Astrocyte of the spinal cord (primary cell): ENCODE measurements around the gene LGALS4.

Source experiments
- DNase-seq: peaks from one replicate; pipeline ENCODE4 v3.0.0; 2011; ENCODE audit warnings: low read depth, low spot score
- H3K4me3 ChIP-seq: 2 replicates; pipeline ENCODE4 v1.5.1; 2011; ENCODE audit warnings: low read depth, mild to moderate bottlenecking, low read length, moderate library complexity
- in situ Hi-C: cut with HindIII; loops from 2 replicates; pipeline ENCODE4 v1.10.0; 2017; ENCODE audit warnings: low sequenced_read_pairs
- TF ChIP-seq, protein P1 (sequence below): IDR thresholded peaks from 2 replicates; pipeline ENCODE4 v1.5.1; 2012; ENCODE audit warnings: low read depth, mild to moderate bottlenecking, low read length, inconsistent platforms

LGALS4 gene

DNA sequence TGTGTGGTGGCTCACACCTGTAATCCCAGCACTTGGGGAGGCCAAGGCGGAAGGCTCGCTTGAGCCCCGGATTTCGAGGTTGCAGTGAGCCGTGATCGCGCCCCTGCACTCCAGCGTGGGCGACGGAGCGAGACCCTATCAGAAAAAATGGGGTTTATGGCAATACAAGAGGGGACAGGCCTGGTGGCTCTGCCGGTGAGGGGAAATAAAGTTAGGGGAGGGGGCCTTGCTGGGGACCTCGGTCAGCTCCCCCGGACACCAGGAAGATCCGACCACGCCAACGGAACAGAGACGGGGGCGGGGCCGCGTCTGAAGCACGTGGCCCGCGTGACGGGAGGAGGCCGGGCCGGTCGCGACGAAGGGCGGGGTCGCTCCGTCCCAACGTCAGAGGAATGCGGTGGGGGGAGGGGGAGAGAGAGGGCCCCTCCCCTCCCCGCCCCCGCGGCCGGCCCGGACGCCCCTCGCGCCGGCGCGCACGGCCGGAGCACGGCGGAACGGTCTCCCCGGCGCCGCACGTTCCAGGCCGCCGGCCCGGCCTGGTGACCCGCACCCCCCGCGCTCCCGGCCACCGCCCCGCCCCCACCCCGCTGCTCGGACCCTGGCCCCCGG lies 39.0 kb upstream of the LGALS4 start:
- DNase-seq, result peak; percentile 91
- TF ChIP-seq, protein P1, sequence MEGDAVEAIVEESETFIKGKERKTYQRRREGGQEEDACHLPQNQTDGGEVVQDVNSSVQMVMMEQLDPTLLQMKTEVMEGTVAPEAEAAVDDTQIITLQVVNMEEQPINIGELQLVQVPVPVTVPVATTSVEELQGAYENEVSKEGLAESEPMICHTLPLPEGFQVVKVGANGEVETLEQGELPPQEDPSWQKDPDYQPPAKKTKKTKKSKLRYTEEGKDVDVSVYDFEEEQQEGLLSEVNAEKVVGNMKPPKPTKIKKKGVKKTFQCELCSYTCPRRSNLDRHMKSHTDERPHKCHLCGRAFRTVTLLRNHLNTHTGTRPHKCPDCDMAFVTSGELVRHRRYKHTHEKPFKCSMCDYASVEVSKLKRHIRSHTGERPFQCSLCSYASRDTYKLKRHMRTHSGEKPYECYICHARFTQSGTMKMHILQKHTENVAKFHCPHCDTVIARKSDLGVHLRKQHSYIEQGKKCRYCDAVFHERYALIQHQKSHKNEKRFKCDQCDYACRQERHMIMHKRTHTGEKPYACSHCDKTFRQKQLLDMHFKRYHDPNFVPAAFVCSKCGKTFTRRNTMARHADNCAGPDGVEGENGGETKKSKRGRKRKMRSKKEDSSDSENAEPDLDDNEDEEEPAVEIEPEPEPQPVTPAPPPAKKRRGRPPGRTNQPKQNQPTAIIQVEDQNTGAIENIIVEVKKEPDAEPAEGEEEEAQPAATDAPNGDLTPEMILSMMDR, result no peak
- peak overlapping the region; percentile 76 for H3K4me3 ChIP-seq
- in situ Hi-C loops, result no loop called here

DNA sequence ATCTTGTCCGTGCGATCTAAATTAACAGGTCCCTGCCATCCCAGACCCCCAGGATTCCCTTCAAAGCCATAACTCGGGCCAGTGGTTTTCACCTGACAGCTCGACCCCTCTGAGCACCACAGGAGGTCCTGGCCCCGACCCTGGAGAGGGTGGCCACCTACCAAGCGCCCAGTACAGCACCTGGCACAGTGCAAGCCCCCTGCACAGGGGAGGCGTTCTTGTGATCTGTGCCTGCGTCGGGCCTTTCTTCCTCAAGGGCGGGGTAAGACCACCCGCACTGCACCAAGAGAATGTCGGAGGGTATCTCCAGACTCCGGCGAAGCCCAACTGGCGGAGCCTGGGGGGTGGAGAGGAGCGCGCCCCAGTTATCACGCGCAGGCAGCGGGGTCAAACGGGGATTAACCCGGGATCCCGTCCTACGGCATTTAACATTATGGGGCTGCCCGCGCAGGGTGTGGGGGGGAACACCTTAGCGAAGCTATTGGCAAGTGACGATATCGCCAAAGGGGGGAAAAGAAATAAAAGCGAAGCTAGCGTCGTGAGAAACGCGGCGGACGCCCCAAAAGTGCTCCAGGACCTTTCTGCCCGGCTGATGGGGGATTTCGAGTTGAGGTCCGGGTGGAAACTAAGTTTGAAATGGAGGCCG lies 38.4 kb upstream of the LGALS4 start:
- DNase-seq, result no peak
- peak overlapping the region; percentile 59 for H3K4me3 ChIP-seq
- TF ChIP-seq, protein P1, result no peak
- in situ Hi-C loops, result no loop called here

DNA sequence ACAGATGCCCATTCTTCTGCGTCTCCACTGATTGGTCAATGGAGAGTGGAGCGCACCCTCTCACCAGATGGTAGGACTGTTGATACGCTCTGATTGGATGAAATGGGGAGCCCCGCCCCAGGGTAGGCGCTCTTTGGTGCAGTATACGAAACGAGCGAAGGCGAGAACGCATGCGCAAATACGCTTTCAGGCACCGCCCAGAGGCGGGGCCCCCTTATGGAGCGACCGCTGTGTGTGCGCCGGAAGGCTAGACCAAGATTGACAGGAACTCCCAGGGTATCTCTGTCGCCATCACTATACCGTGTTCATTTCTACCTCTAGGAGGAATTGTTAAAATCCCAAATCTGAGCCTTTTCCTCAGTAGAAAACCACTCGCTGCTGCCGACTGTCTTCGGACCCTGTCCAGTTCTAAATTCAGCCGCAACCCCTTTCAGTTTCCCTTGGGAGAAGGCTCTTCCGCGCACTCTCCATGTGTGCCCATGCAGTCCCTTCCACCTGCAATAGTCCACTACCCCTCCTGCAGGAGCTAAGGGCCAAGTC lies 37.8 kb upstream of the LGALS4 start:
- in situ Hi-C loops, result no loop called here
- DNase-seq, result no peak
- peak overlapping the region; percentile 59 for H3K4me3 ChIP-seq
- TF ChIP-seq, protein P1, result peak; percentile 7

DNA sequence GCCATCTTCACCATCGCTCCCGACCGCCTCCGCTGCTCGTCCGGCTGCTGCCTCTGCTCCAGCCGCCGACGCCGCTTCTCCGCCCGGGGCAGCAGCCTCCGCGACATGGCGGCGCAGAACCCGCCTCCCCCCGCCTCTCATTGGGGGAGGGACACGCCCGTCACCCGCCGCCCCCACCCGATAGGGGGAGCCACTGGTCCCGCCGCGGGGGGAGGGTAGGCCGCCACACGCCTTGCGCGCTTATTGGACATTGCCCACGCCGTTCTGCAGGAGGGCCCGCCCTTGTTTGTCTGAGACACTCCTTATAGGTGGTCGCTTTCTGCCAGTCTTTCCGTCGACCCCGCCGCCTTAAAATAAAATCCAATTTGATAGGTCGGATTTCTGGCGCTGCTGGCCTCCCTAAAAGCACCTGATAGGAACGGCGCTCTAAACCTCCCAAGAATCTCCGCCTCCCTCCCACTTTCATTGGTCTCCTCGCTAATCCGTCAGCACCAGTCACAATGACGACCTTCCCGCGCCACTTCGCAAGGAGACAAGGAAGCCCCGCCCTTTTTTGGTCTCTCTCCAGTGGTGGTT lies 37.2 kb upstream of the LGALS4 start, which contains the start of gene HNRNPL:
Gene HNRNPL, minus strand, starts transcription at position 127 of the 576 bp plus-strand sequence. Its CDS starts 20 bp downstream, at position 107.
- TF ChIP-seq, protein P1, result peak; percentile 51
- H3K4me3 ChIP-seq, result peak within 1 kb of the TSS; percentile 59
- peak; percentile 100 for DNase-seq
- in situ Hi-C loops, result no loop called here

DNA sequence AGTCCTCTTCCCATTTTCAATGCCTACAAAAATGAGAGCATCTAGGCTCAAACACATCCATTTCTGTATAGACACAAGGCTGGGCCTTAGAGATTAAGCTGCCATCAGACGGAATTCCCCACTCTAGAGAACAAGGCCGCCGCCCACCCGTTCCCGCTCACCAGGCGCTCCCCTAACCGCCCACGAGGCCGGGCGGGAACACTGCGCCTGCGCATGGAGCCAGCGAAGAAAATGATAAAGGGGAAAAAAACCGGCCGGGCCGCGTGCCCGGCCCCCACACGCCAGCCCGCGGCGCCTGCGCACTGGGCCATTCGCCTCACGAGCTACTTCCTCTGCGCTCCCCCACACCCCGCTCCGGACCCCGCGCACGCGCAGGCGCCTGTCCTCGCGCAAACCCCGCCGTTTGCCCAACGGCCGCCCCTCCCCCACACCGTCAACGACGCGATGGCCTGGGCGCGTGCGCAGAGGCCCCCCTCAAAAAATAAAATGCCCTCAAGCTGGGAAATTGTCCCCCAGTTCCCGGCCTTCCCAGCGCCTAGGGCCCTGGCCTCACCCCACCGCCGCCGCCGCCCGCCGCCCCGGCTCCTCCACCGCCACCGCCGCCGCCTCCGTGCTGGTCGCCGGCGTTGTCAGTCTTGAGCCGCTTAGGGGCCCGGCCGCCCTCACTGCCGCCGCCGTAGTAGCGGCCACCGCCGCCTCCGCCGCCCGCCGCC lies 36.6 kb upstream of the LGALS4 start:
- TF ChIP-seq, protein P1, result no peak
- in situ Hi-C loops, result no loop called here
- DNase-seq, result peak; percentile 96
- peak overlapping the region; percentile 49 for H3K4me3 ChIP-seq
